Gastroesophageal sphincter (tissue), 4 donors: ENCODE data around the gene STK11IP. TPM values are rescaled to one million over a fixed set of nuclear protein-coding genes. Genes with fewer than 3 reads are reported as not detected.

Experiments
- ATAC-seq: fragments of 150-250 bp; one replicate; pipeline ENCODE4 v1.9.1; 2016; ENCODE audit warnings: mild to moderate bottlenecking, moderate library complexity
- H3K27ac ChIP-seq, 4 donors: fragments of 200-600 bp; sonication (generic) in 3 of 4; 1 replicate in 3 of 4; 2 replicates in 1 of 4; pipeline ENCODE4 v1.5.1; 2016 to 2019
- H3K27me3 ChIP-seq: fragments of 200-600 bp; sonication (generic); one replicate; pipeline ENCODE4 v1.5.1; 2019
- H3K36me3 ChIP-seq, 2 donors: fragments of 200-600 bp; sonication (generic); one replicate each; pipeline ENCODE4 v1.5.1; 2019; ENCODE audit warnings: control low read depth in 1 of 2
- H3K4me1 ChIP-seq, 3 donors: fragments of 200-600 bp; sonication (generic); 1 replicate in 2 of 3; 2 replicates in 1 of 3; pipeline ENCODE4 v1.5.1; 2016 to 2019; ENCODE audit warnings: control low read depth in 2 of 3
- H3K4me3 ChIP-seq, 2 donors: fragments of 200-600 bp; sonication (generic); one replicate each; pipeline ENCODE4 v1.5.1; 2019; ENCODE audit warnings: mild to moderate bottlenecking in 1 of 2, moderate library complexity in 1 of 2
- H3K9me3 ChIP-seq, 3 donors: fragments of 200-600 bp; sonication (generic); one replicate each; pipeline ENCODE4 v1.5.1; 2017 to 2019; ENCODE audit warnings: control low read depth in 2 of 3
- EP300 ChIP-seq: sonication (generic); formaldehyde crosslinking; IDR thresholded peaks from one replicate; pipeline ENCODE4 v1.6.1; 2017; ENCODE audit warnings: antibody characterized with exemption, mild to moderate bottlenecking
- POLR2A ChIP-seq, 2 donors: fragments of 450-650 bp; IDR thresholded peaks; one replicate each; pipeline ENCODE4 v1.6.1; 2017; ENCODE audit warnings: antibody characterized with exemption in 2 of 2, mild to moderate bottlenecking in 2 of 2, moderate library complexity in 1 of 2
- POLR2AphosphoS5 ChIP-seq: sonication (generic); formaldehyde crosslinking; IDR thresholded peaks from one replicate; pipeline ENCODE4 v1.6.1; 2017; ENCODE audit warnings: antibody characterized with exemption
- WGBS, 2 donors: methylation state at CpG; one replicate each; pipeline ENCODE4 v1.1.5; 2018; ENCODE audit warnings: low coverage in 1 of 2; 5-methylcytosine and 5-hydroxymethylcytosine counted together
- total RNA-seq, 4 donors: library from RNA; depleted of rRNA; stranded (reverse); fragments of >200 nt; gene quantifications; one replicate each; pipeline ENCODE4 v1.1.0, GENCODE V29; 2016
- TF ChIP-seq, protein P1 (sequence below), 4 experiments: fragments of 200-600 bp in 2 of 4; fragments of 450-650 bp in 2 of 4; sonication (generic) in 1 of 4; IDR thresholded peaks; one replicate each; pipeline ENCODE4 v1.5.1; 2017 to 2019; ENCODE audit warnings: antibody characterized with exemption in 4 of 4, mild to moderate bottlenecking in 2 of 4, moderate library complexity in 2 of 4

The STK11IP gene
- total RNA-seq, 4 donors from 2014 or later, result 7.0 to 19.2 (median 14.7) TPM

DNA sequence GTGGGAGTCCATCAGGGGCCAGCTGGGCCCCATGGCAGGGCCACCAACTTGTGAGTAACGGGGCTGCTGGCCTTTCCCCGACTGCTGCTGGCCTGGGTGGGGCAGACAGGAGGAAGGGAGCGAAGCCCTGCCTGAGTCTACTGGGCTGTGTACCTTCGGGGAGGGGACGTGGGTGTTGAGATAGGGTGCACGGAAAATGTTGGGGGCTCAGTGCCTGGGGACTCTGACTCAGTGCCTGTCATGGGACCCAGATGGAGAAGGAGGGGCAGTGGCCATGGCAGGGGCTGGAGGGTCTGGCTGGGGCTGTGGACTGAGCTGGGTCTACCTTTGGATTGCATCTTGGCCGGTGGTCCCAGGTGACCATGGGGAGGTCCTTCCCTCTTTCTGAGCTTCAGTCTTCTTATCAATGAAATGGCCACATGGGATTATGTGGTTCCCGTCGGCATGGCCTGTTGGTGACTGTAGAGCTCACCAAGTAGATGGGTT lies 33.8 kb downstream of the STK11IP start:
- peaks cover 0 to 22% (median 6%) of the 10 kb centered on the region in 3 donors for H3K4me1 ChIP-seq
- no peak for TF ChIP-seq POLR2A (IDR thresholded peaks at IDR 0.05)
- no peak for TF ChIP-seq POLR2AphosphoS5
- TF ChIP-seq, protein P1, sequence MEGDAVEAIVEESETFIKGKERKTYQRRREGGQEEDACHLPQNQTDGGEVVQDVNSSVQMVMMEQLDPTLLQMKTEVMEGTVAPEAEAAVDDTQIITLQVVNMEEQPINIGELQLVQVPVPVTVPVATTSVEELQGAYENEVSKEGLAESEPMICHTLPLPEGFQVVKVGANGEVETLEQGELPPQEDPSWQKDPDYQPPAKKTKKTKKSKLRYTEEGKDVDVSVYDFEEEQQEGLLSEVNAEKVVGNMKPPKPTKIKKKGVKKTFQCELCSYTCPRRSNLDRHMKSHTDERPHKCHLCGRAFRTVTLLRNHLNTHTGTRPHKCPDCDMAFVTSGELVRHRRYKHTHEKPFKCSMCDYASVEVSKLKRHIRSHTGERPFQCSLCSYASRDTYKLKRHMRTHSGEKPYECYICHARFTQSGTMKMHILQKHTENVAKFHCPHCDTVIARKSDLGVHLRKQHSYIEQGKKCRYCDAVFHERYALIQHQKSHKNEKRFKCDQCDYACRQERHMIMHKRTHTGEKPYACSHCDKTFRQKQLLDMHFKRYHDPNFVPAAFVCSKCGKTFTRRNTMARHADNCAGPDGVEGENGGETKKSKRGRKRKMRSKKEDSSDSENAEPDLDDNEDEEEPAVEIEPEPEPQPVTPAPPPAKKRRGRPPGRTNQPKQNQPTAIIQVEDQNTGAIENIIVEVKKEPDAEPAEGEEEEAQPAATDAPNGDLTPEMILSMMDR (IDR thresholded peaks at IDR 0.05), result no peak
- TF ChIP-seq EP300, result no peak
- H3K36me3 ChIP-seq, result peaks cover 0 to 29% of the 10 kb centered on the region in 2 donors
- WGBS, 2 donors, result 80% methylated on average over 4 of the region's 9 CpGs; no CpG with 5 or more reads in 1 of the 2 donors
- no peak overlapping the region for H3K4me3 ChIP-seq
- no peaks in the 10 kb centered on the region for H3K27me3 ChIP-seq
- no peaks in the 10 kb centered on the region for H3K9me3 ChIP-seq
- ATAC-seq, result no peak
- no peak overlapping the region for H3K27ac ChIP-seq

DNA sequence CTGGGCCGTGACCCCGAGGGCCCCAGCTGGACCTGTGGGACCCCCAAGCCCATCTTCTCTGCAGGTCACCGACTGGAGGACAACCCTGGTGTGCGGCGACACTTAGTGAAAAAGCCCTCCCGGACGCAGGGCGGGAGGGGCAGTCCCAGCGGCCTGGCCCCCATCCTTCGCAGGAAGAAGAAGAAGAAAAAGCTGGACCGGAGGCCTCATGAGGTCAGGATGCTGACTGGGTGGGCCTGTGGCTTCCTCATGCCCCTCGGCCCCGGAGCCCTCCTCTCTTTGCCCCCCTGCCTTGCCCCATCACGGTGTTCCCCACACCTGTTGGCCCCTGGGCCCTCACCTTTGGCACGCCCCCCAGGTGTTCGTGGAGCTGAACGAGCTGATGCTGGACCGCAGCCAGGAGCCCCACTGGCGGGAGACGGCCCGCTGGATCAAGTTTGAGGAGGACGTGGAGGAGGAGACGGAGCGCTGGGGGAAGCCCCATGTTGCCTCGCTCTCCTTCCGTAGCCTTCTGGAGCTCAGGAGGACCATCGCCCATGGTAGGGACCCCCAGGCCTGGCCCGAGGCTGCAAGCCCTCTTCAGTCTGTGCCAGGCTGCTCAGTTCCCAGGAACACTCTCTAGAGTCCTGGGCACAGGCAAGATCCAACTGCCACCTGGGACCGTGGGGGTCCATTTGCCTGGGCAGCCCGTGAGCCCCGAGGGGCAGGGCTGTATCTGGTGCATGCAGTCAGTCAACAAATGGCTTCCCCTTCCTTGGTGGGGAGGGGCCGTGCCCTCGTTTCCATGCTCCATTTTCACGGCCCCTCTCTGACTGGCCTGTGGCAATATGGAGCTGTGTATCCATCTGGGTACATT lies 34.5 kb downstream of the STK11IP start:
- 70% methylated on average over 2 of the region's 34 CpGs; no CpG with 5 or more reads in 1 of the 2 donors for WGBS, 2 donors
- Histone ChIP-seq H3K9me3 (no peaks in the 10 kb centered on the region), H3K27me3 (no peaks in the 10 kb centered on the region), H3K27ac (no peak overlapping the region), H3K4me3 (no peak overlapping the region), H3K4me1 (peaks cover 0 to 17% (median 6%) of the 10 kb centered on the region in 3 donors), H3K36me3 (peaks cover 0 to 29% of the 10 kb centered on the region in 2 donors)
- ATAC-seq, result no peak
- TF ChIP-seq EP300 (no peak), POLR2AphosphoS5 (no peak), POLR2A (IDR thresholded peaks at IDR 0.05) (no peak)
- TF ChIP-seq, protein P1 (IDR thresholded peaks at IDR 0.05), result no peak

- WGBS, 2 donors, result 100% methylated on average over 1 of the region's 8 CpGs; no CpG with 5 or more reads in 1 of the 2 donors
- Histone ChIP-seq H3K4me3 (no peak overlapping the region), H3K27me3 (no peaks in the 10 kb centered on the region), H3K4me1 (peaks cover 0 to 13% (median 5%) of the 10 kb centered on the region in 3 donors), H3K9me3 (no peaks in the 10 kb centered on the region), H3K27ac (no peak overlapping the region), H3K36me3 (peaks cover 0 to 32% of the 10 kb centered on the region in 2 donors)
- no peak for TF ChIP-seq POLR2A (IDR thresholded peaks at IDR 0.05)
- TF ChIP-seq, protein P1 (IDR thresholded peaks at IDR 0.05), result no peak
- TF ChIP-seq EP300, result no peak
- ATAC-seq, result no peak
These were observed 35.1 kb downstream of the STK11IP start for GRCh38 chr2:219632760-219633105.

DNA sequence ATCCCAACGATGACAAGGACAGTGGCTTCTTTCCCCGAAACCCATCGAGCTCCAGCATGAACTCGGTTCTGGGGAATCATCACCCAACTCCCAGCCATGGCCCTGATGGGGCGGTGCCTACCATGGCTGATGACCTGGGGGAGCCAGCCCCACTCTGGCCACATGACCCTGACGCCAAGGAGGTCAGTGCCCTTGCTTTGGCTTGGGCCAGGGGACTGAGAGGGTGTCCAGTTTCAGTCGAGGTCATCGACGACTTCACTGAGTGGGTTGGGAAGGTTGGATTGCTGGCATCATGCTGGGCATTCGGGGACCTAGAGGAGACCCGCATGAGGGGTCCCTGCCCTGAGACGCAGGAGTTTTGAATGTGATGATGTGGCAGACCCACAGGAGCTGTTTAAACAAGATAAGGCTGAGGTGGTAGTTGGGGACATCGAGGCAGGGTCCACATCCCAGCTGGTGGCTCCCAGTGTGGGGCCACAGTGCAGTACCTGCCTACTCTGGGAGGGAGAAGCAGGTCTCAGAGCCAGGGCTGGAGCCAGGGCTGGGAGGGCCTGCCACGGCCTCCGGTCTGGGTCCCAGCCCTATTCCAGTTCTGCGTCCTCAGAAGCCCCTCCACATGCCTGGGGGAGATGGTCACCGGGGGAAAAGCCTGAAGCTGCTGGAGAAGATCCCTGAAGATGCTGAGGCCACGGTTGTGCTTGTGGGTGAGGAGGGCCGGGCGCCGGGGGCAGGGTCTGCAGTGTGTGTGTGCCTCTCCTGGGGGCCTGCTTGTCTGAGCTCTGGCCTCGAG lies 35.8 kb downstream of the STK11IP start:
- ATAC-seq, result no peak

More for the DNA sequence above, 35.8 kb downstream of the STK11IP start:
- Histone ChIP-seq H3K27me3 (no peaks in the 10 kb centered on the region), H3K27ac (no peak overlapping the region), H3K9me3 (no peaks in the 10 kb centered on the region), H3K36me3 (peaks cover 0 to 40% of the 10 kb centered on the region in 2 donors), H3K4me1 (peaks cover 0 to 6% (median 0%) of the 10 kb centered on the region in 3 donors), H3K4me3 (no peak overlapping the region)
- WGBS, 2 donors, result 96% methylated on average over 5 of the region's 22 CpGs; no CpG with 5 or more reads in 1 of the 2 donors
- TF ChIP-seq POLR2A (IDR thresholded peaks at IDR 0.05) (no peak), EP300 (no peak), POLR2AphosphoS5 (no peak)
- TF ChIP-seq, protein P1 (IDR thresholded peaks at IDR 0.05), result no peak
